ENCODE measurements around the gene GAPT. TPM values are rescaled to one million over a fixed set of nuclear protein-coding genes. Genes with fewer than 3 reads are reported as not detected.
A peak's percentile ranks its signal among the peaks of the same experiment; 100 is the strongest.

The GAPT gene
- polyA plus RNA-seq, 2 of the 4 experiments (the other 2 are of a cell fraction), result not detected

DNA sequence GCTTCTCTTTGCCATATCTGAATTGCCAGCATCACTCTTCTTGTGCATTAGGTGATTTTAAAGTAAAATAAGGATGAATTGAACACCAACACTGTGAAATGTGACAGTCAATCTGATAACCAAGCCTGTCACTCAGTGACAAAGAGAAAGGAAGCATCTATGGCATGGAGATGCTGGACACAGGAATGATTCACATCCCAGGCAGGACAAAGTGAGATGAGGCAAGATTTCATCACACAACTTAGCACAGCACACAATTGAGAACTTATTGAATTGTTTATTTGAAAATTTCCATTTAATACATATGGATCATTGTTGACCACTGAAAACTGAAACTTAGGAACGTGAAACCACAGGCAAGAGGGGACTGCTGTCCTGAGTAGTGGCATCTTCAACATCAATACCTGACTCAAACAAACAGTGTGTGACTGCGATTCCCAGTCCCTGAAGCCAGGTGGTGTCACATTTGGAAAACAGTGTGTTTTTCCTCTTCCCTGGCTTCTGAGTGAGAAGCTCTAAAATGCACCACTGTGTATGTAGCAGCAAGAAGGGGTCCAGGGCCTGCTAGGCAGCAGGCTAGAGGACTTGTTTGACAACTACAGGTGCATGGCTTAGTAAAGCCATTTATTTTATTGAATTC, 10.7 kb downstream of the GAPT start:
- no peak overlapping the region for H3K4me3 ChIP-seq
- TF ChIP-seq, protein P1, sequence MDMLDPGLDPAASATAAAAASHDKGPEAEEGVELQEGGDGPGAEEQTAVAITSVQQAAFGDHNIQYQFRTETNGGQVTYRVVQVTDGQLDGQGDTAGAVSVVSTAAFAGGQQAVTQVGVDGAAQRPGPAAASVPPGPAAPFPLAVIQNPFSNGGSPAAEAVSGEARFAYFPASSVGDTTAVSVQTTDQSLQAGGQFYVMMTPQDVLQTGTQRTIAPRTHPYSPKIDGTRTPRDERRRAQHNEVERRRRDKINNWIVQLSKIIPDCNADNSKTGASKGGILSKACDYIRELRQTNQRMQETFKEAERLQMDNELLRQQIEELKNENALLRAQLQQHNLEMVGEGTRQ (IDR thresholded peaks at IDR 0.05), result no peak
- 0 out of 5 replicates have a peak, but pooled peaks of 1 of the 2 experiments have one; percentile 1 for TF ChIP-seq RAD21 (conservative IDR thresholded peaks at IDR 0.05 in 1 of 2, IDR thresholded peaks at IDR 0.05 in 1 of 2)
- FAIRE-seq (peak; percentile 13), ATAC-seq (no peak), DNase-seq (ENCODE audit: low read depth in 1 of 2, low spot score in 1 of 2) (no peak)
- ChIA-PET POLR2A (no interaction called here), CTCF (interaction anchor here (1.3 to 17.4 kb wide), 2 partner anchors 15 to 348 kb away, joined by 5 to 266 read pairs; no protein-coding TSS in a partner anchor)
- no peaks in the 10 kb centered on the region for H3K4me1 ChIP-seq
- 26% methylated on average over 2 of the region's 2 CpGs for WGBS (ENCODE audit: missing lambda C conversion rate)
- H3K4me2 ChIP-seq, result no peak overlapping the region
- H3K27ac ChIP-seq, result no peak overlapping the region
- H3K9me3 ChIP-seq, result no peaks in the 10 kb centered on the region

DNA sequence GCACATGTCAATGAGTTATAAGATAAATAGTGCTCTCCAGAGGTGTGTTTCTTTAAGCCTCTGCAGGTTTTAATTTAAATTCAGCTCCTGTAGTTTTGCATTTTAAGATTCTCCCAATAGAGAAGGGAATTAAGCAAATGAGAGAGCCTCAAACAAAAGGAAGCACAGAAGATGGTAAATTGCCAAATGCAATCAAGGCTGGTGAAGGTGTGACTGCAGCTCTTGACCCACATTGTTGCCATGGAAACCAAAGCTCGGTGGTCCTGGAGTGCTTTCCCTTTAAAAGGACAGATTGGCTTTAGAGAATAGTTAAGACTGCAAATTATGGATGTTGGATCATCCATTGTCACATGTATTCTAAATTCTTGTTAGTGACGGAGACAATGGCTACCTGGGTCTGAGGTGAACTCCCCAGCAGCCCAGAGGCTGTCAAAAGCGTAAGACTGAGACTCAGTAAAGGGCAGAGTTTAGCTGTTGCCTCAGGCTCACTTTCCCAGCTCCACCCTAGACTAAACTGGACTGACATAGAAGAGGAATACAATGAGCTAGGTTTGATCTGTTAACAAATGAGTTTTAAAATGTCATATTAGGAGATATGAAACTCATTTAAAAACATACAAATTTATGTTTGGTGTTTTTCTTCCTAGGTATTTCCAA, 12.3 kb downstream of the GAPT start:
- Histone ChIP-seq H3K4me2 (no peak overlapping the region), H3K27ac (no peak overlapping the region), H3K9me3 (no peaks in the 10 kb centered on the region), H3K4me3 (no peak overlapping the region), H3K4me1 (no peaks in the 10 kb centered on the region)
- ATAC-seq (no peak), DNase-seq (ENCODE audit: low read depth in 1 of 2, low spot score in 1 of 2) (no peak), FAIRE-seq (peak; percentile 76)
- CTCF ChIA-PET, result interaction anchor here (17.4 kb wide), 1 partner anchor 347 kb away, joined by 266 read pairs; no protein-coding TSS in a partner anchor
- TF ChIP-seq, protein P2, sequence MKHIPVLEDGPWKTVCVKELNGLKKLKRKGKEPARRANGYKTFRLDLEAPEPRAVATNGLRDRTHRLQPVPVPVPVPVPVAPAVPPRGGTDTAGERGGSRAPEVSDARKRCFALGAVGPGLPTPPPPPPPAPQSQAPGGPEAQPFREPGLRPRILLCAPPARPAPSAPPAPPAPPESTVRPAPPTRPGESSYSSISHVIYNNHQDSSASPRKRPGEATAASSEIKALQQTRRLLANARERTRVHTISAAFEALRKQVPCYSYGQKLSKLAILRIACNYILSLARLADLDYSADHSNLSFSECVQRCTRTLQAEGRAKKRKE (CRISPR knock-in tag; IDR thresholded peaks at IDR 0.05; ENCODE audit: low read depth), result no peak
- no peak for TF ChIP-seq RFX5 (IDR thresholded peaks at IDR 0.05)
- no peak for TF ChIP-seq EHF (CRISPR knock-in tag; IDR thresholded peaks at IDR 0.05)
- TF ChIP-seq, protein P3, sequence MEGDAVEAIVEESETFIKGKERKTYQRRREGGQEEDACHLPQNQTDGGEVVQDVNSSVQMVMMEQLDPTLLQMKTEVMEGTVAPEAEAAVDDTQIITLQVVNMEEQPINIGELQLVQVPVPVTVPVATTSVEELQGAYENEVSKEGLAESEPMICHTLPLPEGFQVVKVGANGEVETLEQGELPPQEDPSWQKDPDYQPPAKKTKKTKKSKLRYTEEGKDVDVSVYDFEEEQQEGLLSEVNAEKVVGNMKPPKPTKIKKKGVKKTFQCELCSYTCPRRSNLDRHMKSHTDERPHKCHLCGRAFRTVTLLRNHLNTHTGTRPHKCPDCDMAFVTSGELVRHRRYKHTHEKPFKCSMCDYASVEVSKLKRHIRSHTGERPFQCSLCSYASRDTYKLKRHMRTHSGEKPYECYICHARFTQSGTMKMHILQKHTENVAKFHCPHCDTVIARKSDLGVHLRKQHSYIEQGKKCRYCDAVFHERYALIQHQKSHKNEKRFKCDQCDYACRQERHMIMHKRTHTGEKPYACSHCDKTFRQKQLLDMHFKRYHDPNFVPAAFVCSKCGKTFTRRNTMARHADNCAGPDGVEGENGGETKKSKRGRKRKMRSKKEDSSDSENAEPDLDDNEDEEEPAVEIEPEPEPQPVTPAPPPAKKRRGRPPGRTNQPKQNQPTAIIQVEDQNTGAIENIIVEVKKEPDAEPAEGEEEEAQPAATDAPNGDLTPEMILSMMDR (IDR thresholded peaks at IDR 0.05), result no peak
- TF ChIP-seq CHD4 (IDR thresholded peaks at IDR 0.05; ENCODE audit: borderline replicate concordance), result no peak
- TF ChIP-seq TFCP2L1 (CRISPR knock-in tag; IDR thresholded peaks at IDR 0.05), result no peak
- TF ChIP-seq HOXB13 (CRISPR knock-in tag; IDR thresholded peaks at IDR 0.05; ENCODE audit: low read depth), result no peak
- TF ChIP-seq, protein P4, sequence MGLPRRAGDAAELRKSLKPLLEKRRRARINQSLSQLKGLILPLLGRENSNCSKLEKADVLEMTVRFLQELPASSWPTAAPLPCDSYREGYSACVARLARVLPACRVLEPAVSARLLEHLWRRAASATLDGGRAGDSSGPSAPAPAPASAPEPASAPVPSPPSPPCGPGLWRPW (IDR thresholded peaks at IDR 0.05), result no peak
- no peak for TF ChIP-seq HOXA7 (CRISPR knock-in tag; IDR thresholded peaks at IDR 0.05)
- TF ChIP-seq FOXS1 (CRISPR knock-in tag; IDR thresholded peaks at IDR 0.05), result no peak
- TF ChIP-seq ZFP36 (IDR thresholded peaks at IDR 0.05; ENCODE audit: borderline replicate concordance, partially characterized antibody), result no peak
- TF ChIP-seq GATA3 (IDR thresholded peaks at IDR 0.05; ENCODE audit: borderline replicate concordance), result no peak
- TF ChIP-seq CHD2 (IDR thresholded peaks at IDR 0.05; ENCODE audit: low read length, partially characterized antibody), result no peak
- no peak for TF ChIP-seq JUNB (IDR thresholded peaks at IDR 0.05)
- no peak for TF ChIP-seq RNF2 (IDR thresholded peaks at IDR 0.05; ENCODE audit: borderline replicate concordance, low read depth)
- WGBS (ENCODE audit: missing lambda C conversion rate), result 15% methylated on average over 3 of the region's 3 CpGs
- POLR2A ChIA-PET, result no interaction called here

DNA sequence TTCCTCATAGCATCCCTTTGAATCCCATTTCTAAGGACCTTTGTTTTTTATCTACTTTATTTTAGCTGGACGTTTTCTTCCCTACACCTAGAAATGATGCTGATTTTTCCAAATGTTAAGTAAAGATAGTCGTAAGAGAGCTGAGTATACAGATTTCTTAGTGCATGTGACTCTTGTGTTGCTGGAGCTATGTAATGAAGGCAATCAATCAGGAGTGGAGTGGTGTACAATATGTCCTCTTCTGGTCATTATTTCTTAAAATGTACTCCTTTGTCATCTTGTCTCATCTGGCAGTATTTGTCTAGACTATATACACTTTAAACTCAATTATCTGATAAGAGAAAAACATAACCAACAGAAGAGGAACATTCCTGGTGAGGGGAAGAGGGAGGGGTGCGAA, 13.5 kb downstream of the GAPT start:
- TF ChIP-seq RNF2 (IDR thresholded peaks at IDR 0.05; ENCODE audit: borderline replicate concordance, low read depth) (0 out of 2 replicates have a peak, but pooled peaks have one; percentile 2), EP300 (IDR thresholded peaks at IDR 0.05) (no peak), PHF8 (IDR thresholded peaks at IDR 0.05; ENCODE audit: borderline replicate concordance, low read depth) (no peak)
- FAIRE-seq (no peak), DNase-seq (ENCODE audit: low read depth in 1 of 2, low spot score in 1 of 2) (no peak), ATAC-seq (no peak)
- WGBS (ENCODE audit: missing lambda C conversion rate), result 9% methylated on average over 3 of the region's 3 CpGs
- CTCF ChIA-PET, result interaction anchor here (17.4 kb wide), 1 partner anchor 345 kb away, joined by 266 read pairs; no protein-coding TSS in a partner anchor
- Histone ChIP-seq H3K27ac (no peak overlapping the region), H3K4me2 (no peak overlapping the region), H3K4me1 (no peaks in the 10 kb centered on the region), H3K9me3 (no peaks in the 10 kb centered on the region), H3K4me3 (no peak overlapping the region)
- POLR2A ChIA-PET, result no interaction called here

Measured in A549 (cell line).